ENCODE results near the gene LOC128125822.
A peak's percentile ranks its signal among the peaks of the same experiment; 100 is the strongest.

Gene LOC128125822

GRCh38 chr6:63571361-63572043, 778 bp upstream of the LOC128125822 start:
- peak overlapping the region; percentile 76 for H3K4me3 ChIP-seq (ENCODE audit: low read length)
- peaks cover 6% of the 10 kb centered on the region for H3K27me3 ChIP-seq (ENCODE audit: insufficient read depth, low read length)
- H3K4me1 ChIP-seq (ENCODE audit: insufficient read depth, low read length), result peaks cover 17% of the 10 kb centered on the region
- H3K9me3 ChIP-seq (ENCODE audit: low read depth, low read length), result no peaks in the 10 kb centered on the region

DNA sequence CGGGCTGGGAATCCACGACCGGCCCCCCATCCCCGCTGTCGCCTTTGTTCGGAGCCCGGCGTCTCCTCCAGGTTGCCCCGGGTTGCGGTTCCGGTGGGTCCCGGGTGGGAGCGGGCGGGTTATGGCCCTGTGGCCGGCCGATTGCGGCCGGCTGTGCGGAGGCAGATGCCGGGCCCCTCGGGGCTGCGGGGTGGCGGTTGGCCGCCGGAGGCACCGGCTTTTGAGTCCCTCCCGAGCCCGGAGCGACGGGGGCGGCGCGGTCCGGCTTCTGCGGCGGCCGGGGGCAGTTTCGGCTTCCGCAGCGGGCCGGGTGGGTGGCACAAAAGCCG, 431 bp downstream of the LOC128125822 start:
- H3K4me1 ChIP-seq (ENCODE audit: insufficient read depth, low read length), result peaks cover 17% of the 10 kb centered on the region
- peaks cover 6% of the 10 kb centered on the region for H3K27me3 ChIP-seq (ENCODE audit: insufficient read depth, low read length)
- H3K4me3 ChIP-seq (ENCODE audit: low read length), result peak overlapping the region; percentile 76
- H3K9me3 ChIP-seq (ENCODE audit: low read depth, low read length), result no peaks in the 10 kb centered on the region

DNA sequence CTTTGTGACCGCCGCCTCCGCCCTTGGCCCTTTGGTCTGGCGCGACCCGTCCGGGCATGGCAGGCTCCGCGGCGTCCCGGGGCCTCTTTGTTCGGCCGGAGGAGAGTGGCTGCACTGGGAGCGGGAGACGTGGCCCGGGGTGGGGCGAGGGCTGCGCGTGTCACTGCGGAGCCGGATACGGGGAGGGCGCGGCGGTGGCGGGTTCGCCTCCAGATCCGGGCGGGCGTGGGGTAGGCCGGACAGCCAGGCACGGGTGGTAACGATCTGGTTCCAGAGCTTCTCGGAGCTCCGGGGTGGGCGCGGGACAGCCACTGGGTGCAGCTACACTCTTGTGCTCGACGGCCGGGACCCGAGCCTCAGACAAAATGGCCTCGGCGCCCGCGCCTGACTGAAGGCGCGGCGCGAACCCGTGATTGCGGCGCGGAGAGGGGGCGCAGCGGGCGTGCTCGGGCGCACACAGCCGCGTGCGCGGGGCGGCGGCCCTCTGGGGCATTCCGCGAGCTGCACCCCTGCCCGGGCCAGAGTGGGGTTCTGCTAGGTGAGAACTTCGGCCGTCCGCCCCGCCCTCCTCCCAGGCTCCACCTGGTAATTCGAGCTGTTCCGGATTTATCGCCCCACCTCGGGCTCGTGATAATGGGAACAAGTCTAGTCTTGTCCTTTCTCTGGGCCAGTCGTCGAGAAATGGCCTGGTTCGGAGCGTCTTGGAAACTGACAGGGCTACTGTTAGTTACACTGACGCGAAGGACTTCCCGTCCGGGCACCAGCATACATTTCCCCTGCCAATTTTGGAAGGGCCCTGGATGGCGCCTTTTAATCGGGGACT, 1.0 kb downstream of the LOC128125822 start:
- Histone ChIP-seq H3K4me3 (ENCODE audit: low read length) (peak overlapping the region; percentile 76), H3K27me3 (ENCODE audit: insufficient read depth, low read length) (peaks cover 6% of the 10 kb centered on the region), H3K4me1 (ENCODE audit: insufficient read depth, low read length) (peaks cover 17% of the 10 kb centered on the region), H3K9me3 (ENCODE audit: low read depth, low read length) (no peaks in the 10 kb centered on the region)

GRCh38 chr6:63573899-63574553, 1.7 kb downstream of the LOC128125822 start:
- H3K9me3 ChIP-seq (ENCODE audit: low read depth, low read length), result no peaks in the 10 kb centered on the region
- H3K4me3 ChIP-seq (ENCODE audit: low read length), result peak overlapping the region; percentile 76
- H3K27me3 ChIP-seq (ENCODE audit: insufficient read depth, low read length), result peaks cover 6% of the 10 kb centered on the region
- peaks cover 17% of the 10 kb centered on the region for H3K4me1 ChIP-seq (ENCODE audit: insufficient read depth, low read length)

GRCh38 chr6:63574554-63574900, 2.2 kb downstream of the LOC128125822 start:
- peaks cover 17% of the 10 kb centered on the region for H3K4me1 ChIP-seq (ENCODE audit: insufficient read depth, low read length)
- H3K9me3 ChIP-seq (ENCODE audit: low read depth, low read length), result no peaks in the 10 kb centered on the region
- peaks cover 6% of the 10 kb centered on the region for H3K27me3 ChIP-seq (ENCODE audit: insufficient read depth, low read length)
- H3K4me3 ChIP-seq (ENCODE audit: low read length), result no peak overlapping the region

GRCh38 chr6:63576147-63576772, 4.0 kb downstream of the LOC128125822 start:
- Histone ChIP-seq H3K4me1 (ENCODE audit: insufficient read depth, low read length) (peaks cover 16% of the 10 kb centered on the region), H3K4me3 (ENCODE audit: low read length) (no peak overlapping the region), H3K27me3 (ENCODE audit: insufficient read depth, low read length) (no peaks in the 10 kb centered on the region), H3K9me3 (ENCODE audit: low read depth, low read length) (no peaks in the 10 kb centered on the region)

GRCh38 chr6:63576985-63577712, 4.9 kb downstream of the LOC128125822 start:
- Histone ChIP-seq H3K4me3 (ENCODE audit: low read length) (no peak overlapping the region), H3K27me3 (ENCODE audit: insufficient read depth, low read length) (no peaks in the 10 kb centered on the region), H3K4me1 (ENCODE audit: insufficient read depth, low read length) (peaks cover 9% of the 10 kb centered on the region), H3K9me3 (ENCODE audit: low read depth, low read length) (no peaks in the 10 kb centered on the region)

- H3K9me3 ChIP-seq (ENCODE audit: low read depth, low read length), result no peaks in the 10 kb centered on the region
These were observed 6.5 kb downstream of the LOC128125822 start for GRCh38 chr6:63578757-63579156.

DNA sequence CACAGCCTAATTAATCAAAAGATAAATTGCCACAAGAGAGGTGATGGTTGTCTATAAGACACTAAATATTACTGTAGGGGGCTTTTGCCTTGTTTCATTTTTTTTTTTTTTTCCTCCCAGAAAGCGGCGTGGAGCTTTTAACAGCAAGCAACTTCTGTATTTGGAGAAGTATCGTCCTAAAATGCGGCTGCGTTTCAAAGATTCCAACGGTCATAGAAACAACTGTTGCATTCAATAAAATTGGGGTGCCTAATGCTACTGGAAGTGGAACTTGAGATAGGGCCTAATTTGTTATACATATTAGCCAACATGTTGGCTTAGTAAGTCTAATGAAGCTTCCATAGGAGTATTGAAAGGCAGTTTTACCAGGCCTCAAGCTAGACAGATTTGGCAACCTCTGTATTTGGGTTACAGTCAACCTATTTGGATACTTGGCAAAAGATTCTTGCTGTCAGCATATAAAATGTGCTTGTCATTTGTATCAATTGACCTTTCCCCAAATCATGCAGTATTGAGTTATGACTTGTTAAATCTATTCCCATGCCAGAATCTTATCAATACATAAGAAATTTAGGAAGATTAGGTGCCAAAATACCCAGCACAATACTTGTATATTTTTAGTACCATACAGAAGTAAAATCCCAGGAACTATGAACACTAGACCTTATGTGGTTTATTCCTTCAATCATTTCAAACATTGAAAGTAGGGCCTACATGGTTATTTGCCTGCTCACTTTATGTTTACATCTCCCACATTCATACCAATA, 7.8 kb downstream of the LOC128125822 start:
- Histone ChIP-seq H3K27me3 (ENCODE audit: insufficient read depth, low read length) (no peaks in the 10 kb centered on the region), H3K4me3 (ENCODE audit: low read length) (no peak overlapping the region), H3K4me1 (ENCODE audit: insufficient read depth, low read length) (no peaks in the 10 kb centered on the region), H3K9me3 (ENCODE audit: low read depth, low read length) (no peaks in the 10 kb centered on the region)

More at GRCh38 chr6:63578757-63579156, 6.5 kb downstream of the LOC128125822 start:
- Histone ChIP-seq H3K4me3 (ENCODE audit: low read length) (no peak overlapping the region), H3K4me1 (ENCODE audit: insufficient read depth, low read length) (peaks cover 7% of the 10 kb centered on the region), H3K27me3 (ENCODE audit: insufficient read depth, low read length) (no peaks in the 10 kb centered on the region)

GRCh38 chr6:63580704-63580961, 8.4 kb downstream of the LOC128125822 start:
- no peaks in the 10 kb centered on the region for H3K4me1 ChIP-seq (ENCODE audit: insufficient read depth, low read length)
- H3K9me3 ChIP-seq (ENCODE audit: low read depth, low read length), result no peaks in the 10 kb centered on the region
- no peaks in the 10 kb centered on the region for H3K27me3 ChIP-seq (ENCODE audit: insufficient read depth, low read length)
- no peak overlapping the region for H3K4me3 ChIP-seq (ENCODE audit: low read length)

- H3K27me3 ChIP-seq (ENCODE audit: insufficient read depth, low read length), result no peaks in the 10 kb centered on the region
- H3K4me1 ChIP-seq (ENCODE audit: insufficient read depth, low read length), result no peaks in the 10 kb centered on the region
- no peak overlapping the region for H3K4me3 ChIP-seq (ENCODE audit: low read length)
- H3K9me3 ChIP-seq (ENCODE audit: low read depth, low read length), result no peaks in the 10 kb centered on the region
These were observed 9.2 kb downstream of the LOC128125822 start for GRCh38 chr6:63581355-63582013.

GRCh38 chr6:63582579-63583231, 10.4 kb downstream of the LOC128125822 start:
- H3K4me3 ChIP-seq (ENCODE audit: low read length), result no peak overlapping the region

DNA sequence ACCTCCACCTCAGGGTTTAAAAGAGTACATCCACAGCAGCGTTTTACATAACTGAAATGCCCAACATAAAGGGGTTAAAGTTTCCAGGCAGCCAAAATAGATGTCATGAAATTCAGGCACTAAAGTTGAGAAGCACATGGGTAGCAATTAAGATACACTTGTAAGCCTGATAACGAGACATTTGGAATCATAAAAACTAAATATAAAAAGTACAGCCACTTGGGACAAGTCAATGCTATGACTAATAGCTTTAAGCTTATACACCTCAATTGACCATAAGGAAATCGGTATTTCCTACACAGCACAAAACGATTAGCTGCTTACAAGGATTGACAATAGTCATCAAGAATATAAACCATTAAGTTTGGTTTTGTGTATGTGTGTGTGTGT, 11.8 kb downstream of the LOC128125822 start:
- Histone ChIP-seq H3K9me3 (ENCODE audit: low read depth, low read length) (no peaks in the 10 kb centered on the region), H3K4me1 (ENCODE audit: insufficient read depth, low read length) (no peaks in the 10 kb centered on the region), H3K4me3 (ENCODE audit: low read length) (no peak overlapping the region), H3K27me3 (ENCODE audit: insufficient read depth, low read length) (no peaks in the 10 kb centered on the region)

More at GRCh38 chr6:63582579-63583231, 10.4 kb downstream of the LOC128125822 start:
- no peaks in the 10 kb centered on the region for H3K4me1 ChIP-seq (ENCODE audit: insufficient read depth, low read length)
- H3K9me3 ChIP-seq (ENCODE audit: low read depth, low read length), result no peaks in the 10 kb centered on the region
- H3K27me3 ChIP-seq (ENCODE audit: insufficient read depth, low read length), result no peaks in the 10 kb centered on the region
